Vagina (tissue), 2 donors: ENCODE results near the gene FAM98C.

Experiments used
- POLR2A ChIP-seq, 2 donors: fragments of 450-650 bp; IDR thresholded peaks; one replicate each; pipeline ENCODE4 v1.6.1; 2017; ENCODE audit warnings: antibody characterized with exemption in 2 of 2, mild to moderate bottlenecking in 2 of 2, moderate library complexity in 2 of 2
- POLR2AphosphoS5 ChIP-seq, 2 donors: sonication (generic); formaldehyde crosslinking; IDR thresholded peaks; one replicate each; pipeline ENCODE4 v1.9.0; 2017; ENCODE audit warnings: antibody characterized with exemption in 2 of 2, mild to moderate bottlenecking in 2 of 2, low read depth in 1 of 2; ENCODE audit not compliant: insufficient read depth in 1 of 2
- TF ChIP-seq, protein P1 (sequence below), 3 experiments: fragments of 450-650 bp in 2 of 3; fragments of 200-600 bp in 1 of 3; sonication (generic) in 1 of 3; IDR thresholded peaks; one replicate each; pipeline ENCODE4 v1.5.1; 2017 to 2019; ENCODE audit warnings: antibody characterized with exemption in 3 of 3, mild to moderate bottlenecking in 2 of 3, moderate library complexity in 2 of 3

DNA sequence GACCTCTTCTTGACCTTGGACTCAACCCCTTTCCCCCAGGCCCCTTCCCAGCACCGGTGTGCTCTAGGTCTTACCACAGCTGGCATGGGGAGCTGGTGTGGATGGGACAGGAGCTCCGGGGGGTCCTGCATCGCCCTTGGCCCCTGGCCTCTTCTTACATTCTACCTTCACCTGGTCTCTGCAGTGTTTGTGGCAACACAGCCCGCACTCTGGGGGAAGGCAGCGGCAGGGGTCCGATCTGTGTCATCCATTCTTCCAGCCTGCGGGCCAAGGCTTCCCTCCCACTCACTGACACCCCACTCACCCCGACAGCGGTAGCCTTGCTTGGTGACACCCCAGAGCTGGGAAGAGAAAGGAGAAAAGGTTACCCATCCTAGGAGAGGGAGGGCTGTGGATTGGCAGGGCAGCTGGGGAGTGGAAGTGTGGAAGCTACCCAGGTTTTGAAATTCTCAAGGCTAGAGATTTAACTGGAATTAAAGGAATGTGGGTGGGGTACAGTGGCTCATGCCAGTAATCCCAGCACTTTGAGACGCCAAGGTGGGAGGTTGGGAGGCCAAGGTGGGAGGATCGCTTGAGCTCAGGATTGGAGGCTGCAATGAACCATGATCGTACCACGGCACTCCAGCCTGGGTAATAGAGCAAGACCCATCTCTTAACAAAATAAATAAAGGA, 8.3 kb downstream of the FAM98C start:
- TF ChIP-seq, protein P1, sequence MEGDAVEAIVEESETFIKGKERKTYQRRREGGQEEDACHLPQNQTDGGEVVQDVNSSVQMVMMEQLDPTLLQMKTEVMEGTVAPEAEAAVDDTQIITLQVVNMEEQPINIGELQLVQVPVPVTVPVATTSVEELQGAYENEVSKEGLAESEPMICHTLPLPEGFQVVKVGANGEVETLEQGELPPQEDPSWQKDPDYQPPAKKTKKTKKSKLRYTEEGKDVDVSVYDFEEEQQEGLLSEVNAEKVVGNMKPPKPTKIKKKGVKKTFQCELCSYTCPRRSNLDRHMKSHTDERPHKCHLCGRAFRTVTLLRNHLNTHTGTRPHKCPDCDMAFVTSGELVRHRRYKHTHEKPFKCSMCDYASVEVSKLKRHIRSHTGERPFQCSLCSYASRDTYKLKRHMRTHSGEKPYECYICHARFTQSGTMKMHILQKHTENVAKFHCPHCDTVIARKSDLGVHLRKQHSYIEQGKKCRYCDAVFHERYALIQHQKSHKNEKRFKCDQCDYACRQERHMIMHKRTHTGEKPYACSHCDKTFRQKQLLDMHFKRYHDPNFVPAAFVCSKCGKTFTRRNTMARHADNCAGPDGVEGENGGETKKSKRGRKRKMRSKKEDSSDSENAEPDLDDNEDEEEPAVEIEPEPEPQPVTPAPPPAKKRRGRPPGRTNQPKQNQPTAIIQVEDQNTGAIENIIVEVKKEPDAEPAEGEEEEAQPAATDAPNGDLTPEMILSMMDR (IDR thresholded peaks at IDR 0.05): no peak
- TF ChIP-seq POLR2A (IDR thresholded peaks at IDR 0.05) (no peak), POLR2AphosphoS5 (IDR thresholded peaks at IDR 0.05; ENCODE audit: insufficient read depth in 1 of 2, low read depth in 1 of 2) (no peak)
